CD8-positive, alpha-beta memory T cell (primary cell): ENCODE data around the gene SCNM1. TPM values are rescaled to one million over a fixed set of nuclear protein-coding genes. Genes with fewer than 3 reads are reported as not detected.

Experiments
- CTCF ChIA-PET: fragments of 350-600 bp; sonication (Branson Sonifier 250); formaldehyde crosslinking; loops from one replicate; lab custom pipeline; 2021; ENCODE audit warnings: antibody characterized with exemption; lab: Charles Lee
- POLR2A ChIA-PET: fragments of 350-600 bp; sonication (Branson Sonifier 250); formaldehyde crosslinking; loops from one replicate; lab custom pipeline; 2021; ENCODE audit warnings: antibody characterized with exemption; lab: Charles Lee
- DNase-seq, 5 donors: peaks; one replicate each; pipeline versions ENCODE4 v3.0.0 to v3.0.0-alpha.2; 2020 to 2022; ENCODE audit warnings: mixed read lengths in 1 of 5
- H3K27ac ChIP-seq: one replicate; pipeline ENCODE4 v1.7.0; 2013; ENCODE audit warnings: low read depth, mild to moderate bottlenecking, low read length, moderate library complexity
- H3K27me3 ChIP-seq: 2 replicates; pipeline ENCODE4 v1.7.0; 2013; ENCODE audit warnings: low read length, mild to moderate bottlenecking; ENCODE audit not compliant: insufficient read depth, poor library complexity, severe bottlenecking
- H3K36me3 ChIP-seq: 2 replicates; pipeline ENCODE4 v1.7.0; 2013; ENCODE audit warnings: mild to moderate bottlenecking, low read length, moderate library complexity; ENCODE audit not compliant: insufficient read depth
- H3K4me1 ChIP-seq: 2 replicates; pipeline ENCODE4 v1.7.0; 2013; ENCODE audit warnings: mild to moderate bottlenecking, low read length, moderate library complexity; ENCODE audit not compliant: insufficient read depth
- H3K4me3 ChIP-seq: 2 replicates; pipeline ENCODE4 v1.7.0; 2013; ENCODE audit warnings: mild to moderate bottlenecking, low read length
- H3K9me3 ChIP-seq: 2 replicates; pipeline ENCODE4 v1.7.0; 2013; ENCODE audit warnings: mild to moderate bottlenecking, low read length
- H3K27ac Mint-ChIP-seq, 8 donors: one replicate each; pipeline ENCODE4 v1.8.0; 2020 to 2021; ENCODE audit warnings: mixed read lengths in 8 of 8, mild to moderate bottlenecking in 6 of 8, inconsistent platforms in 3 of 8, moderate library complexity in 3 of 8
- H3K27me3 Mint-ChIP-seq, 2 donors: one replicate each; pipeline ENCODE4 v1.8.0; 2020 to 2021; ENCODE audit warnings: mixed read lengths in 2 of 2, mild to moderate bottlenecking in 1 of 2, moderate library complexity in 1 of 2
- H3K36me3 Mint-ChIP-seq, 3 donors: one replicate each; pipeline ENCODE4 v1.8.0; 2020 to 2021; ENCODE audit warnings: mixed read lengths in 3 of 3, inconsistent platforms in 1 of 3, mild to moderate bottlenecking in 1 of 3
- H3K4me1 Mint-ChIP-seq, 3 donors: one replicate each; pipeline ENCODE4 v1.8.0; 2020 to 2021; ENCODE audit warnings: mixed read lengths in 3 of 3, inconsistent platforms in 1 of 3, mild to moderate bottlenecking in 1 of 3
- H3K4me3 Mint-ChIP-seq, 7 donors: one replicate each; pipeline ENCODE4 v1.8.0; 2020 to 2021; ENCODE audit warnings: mixed read lengths in 7 of 7, mild to moderate bottlenecking in 6 of 7, moderate library complexity in 4 of 7, inconsistent platforms in 2 of 7
- H3K9me3 Mint-ChIP-seq, 5 donors: one replicate each; pipeline ENCODE4 v1.8.0; 2020 to 2022; ENCODE audit warnings: mixed read lengths in 5 of 5, mild to moderate bottlenecking in 3 of 5, moderate library complexity in 2 of 5, inconsistent platforms in 1 of 5
- polyA plus RNA-seq: library from polyadenylated mRNA; unstranded; fragments of 300-500 nt; fragmentation: Illumina TruSeq; gene quantifications from one replicate; pipeline ENCODE4 v1.2.3, GENCODE V29; 2021
- total RNA-seq, 2 experiments: library from RNA; stranded (reverse); gene quantifications; one replicate each; pipeline ENCODE4 v1.2.3, GENCODE V29; 2021

SCNM1 gene
- total and polyA plus RNA-seq, 3 experiments from 2014 or later = 58.4 to 90.9 (median 86.3) TPM

DNA sequence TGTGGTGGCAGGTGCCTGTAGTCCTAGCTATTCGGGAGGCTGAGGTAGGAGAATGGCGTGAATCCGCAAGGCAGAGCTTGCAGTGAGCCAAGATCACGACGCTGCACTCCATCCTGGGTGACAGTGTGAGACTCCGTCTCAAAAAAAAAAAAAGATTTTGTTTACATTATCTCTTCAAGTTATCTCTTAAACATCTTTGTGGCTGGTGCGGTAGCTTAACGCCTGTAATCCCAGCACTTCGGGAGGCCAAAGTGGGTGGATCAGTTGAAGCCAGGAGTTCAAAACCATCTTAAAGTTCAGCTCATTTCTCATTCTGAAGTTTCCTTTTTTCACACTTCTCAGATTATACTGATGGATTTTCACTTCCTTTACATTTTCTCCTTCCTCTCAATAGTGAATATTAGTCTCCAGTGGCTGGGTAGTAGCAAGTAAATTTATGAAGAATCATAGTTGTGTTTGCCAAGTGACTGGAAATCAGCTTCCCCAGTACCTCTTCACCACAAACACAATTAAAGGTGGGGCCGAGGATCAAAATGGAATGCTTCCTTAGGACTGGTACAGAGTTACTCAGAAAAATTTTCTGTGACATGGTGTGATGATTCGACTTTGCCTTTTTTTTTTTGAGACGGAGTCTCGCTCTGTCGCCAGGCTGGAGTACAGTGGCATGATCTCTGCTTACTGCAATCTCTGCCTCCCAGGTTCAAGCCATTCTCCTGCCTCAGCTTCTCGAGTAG is 46.2 kb downstream of the SCNM1 start:
- DNase-seq = no peak
- Mint-ChIP-seq H3K4me3 (peak overlapping the region in 4 of 7 donors; percentile 1 to 55 (median 26)), H3K27me3 (no peaks in the 10 kb centered on the region), H3K4me1 (peaks cover 26 to 34% (median 27%) of the 10 kb centered on the region in 3 donors), H3K27ac (peak overlapping the region in 5 of 8 donors; percentile 43 to 83 (median 65)), H3K36me3 (peaks cover 0 to 52% (median 5%) of the 10 kb centered on the region in 3 donors), H3K9me3 (no peaks in the 10 kb centered on the region)
- ChIA-PET CTCF (interaction anchor here (0.8 kb wide), 1 partner anchor 10 kb away, joined by 3 read pairs; no protein-coding TSS in a partner anchor), POLR2A (no interaction called here)
- Histone ChIP-seq H3K27ac (no peak overlapping the region), H3K4me3 (no peak overlapping the region), H3K9me3 (no peaks in the 10 kb centered on the region), H3K4me1 (no peaks in the 10 kb centered on the region), H3K36me3 (peaks cover 2% of the 10 kb centered on the region), H3K27me3 (no peaks in the 10 kb centered on the region)

- Mint-ChIP-seq H3K27me3 (no peaks in the 10 kb centered on the region), H3K9me3 (no peaks in the 10 kb centered on the region), H3K4me3 (no peak overlapping the region), H3K27ac (peak overlapping the region in 4 of 8 donors; percentile 1 to 76 (median 37)), H3K36me3 (peaks cover 0 to 50% (median 5%) of the 10 kb centered on the region in 3 donors), H3K4me1 (peaks cover 27 to 41% (median 29%) of the 10 kb centered on the region in 3 donors)
- Histone ChIP-seq H3K27ac (no peak overlapping the region), H3K4me1 (no peaks in the 10 kb centered on the region), H3K27me3 (no peaks in the 10 kb centered on the region), H3K36me3 (no peaks in the 10 kb centered on the region), H3K4me3 (no peak overlapping the region), H3K9me3 (no peaks in the 10 kb centered on the region)
- ChIA-PET CTCF (no interaction called here), POLR2A (no interaction called here)
- no peak for DNase-seq
These were observed 47.6 kb downstream of the SCNM1 start for GRCh38 chr1:151213560-151213959.

Other genes starting within 250 kb of the SCNM1 start
- 10 to 100 TPM; 45.4 to 47.5 TPM for gene SETDB1, start 239.8 kb upstream of the SCNM1 start, total RNA-seq
- 15.5 TPM for gene SETDB1, start 239.8 kb upstream of the SCNM1 start, polyA plus RNA-seq
- 100 to 1,000 TPM; 224 to 232 TPM for gene CERS2, start 191.3 kb upstream of the SCNM1 start, total RNA-seq
- 167 TPM for gene CERS2, start 191.3 kb upstream of the SCNM1 start, polyA plus RNA-seq
- not detected for gene ANXA9, start 183.9 kb upstream of the SCNM1 start, total RNA-seq
- not detected for gene ANXA9, start 183.9 kb upstream of the SCNM1 start, polyA plus RNA-seq
- gene MINDY1, start 159.2 kb upstream of the SCNM1 start, total RNA-seq = 1 to 10 TPM; 5.7 to 6.3 TPM
- 1.8 TPM for gene MINDY1, start 159.2 kb upstream of the SCNM1 start, polyA plus RNA-seq
- gene PRUNE1, start 157.7 kb upstream of the SCNM1 start, total RNA-seq = 10 to 100 TPM; 14.6 to 16.8 TPM
- 49.4 TPM for gene PRUNE1, start 157.7 kb upstream of the SCNM1 start, polyA plus RNA-seq
- 1 to 10 TPM in 1 of 2 experiments, under 1 TPM in 1; 0.75 to 1.3 TPM for gene BNIPL, start 129.6 kb upstream of the SCNM1 start, total RNA-seq
- 0.08 TPM for gene BNIPL, start 129.6 kb upstream of the SCNM1 start, polyA plus RNA-seq
- 1 to 10 TPM; 1.6 to 2.3 TPM for gene C1orf56, start 118.4 kb upstream of the SCNM1 start, total RNA-seq
- 2.7 TPM for gene C1orf56, start 118.4 kb upstream of the SCNM1 start, polyA plus RNA-seq
- 100 to 1,000 TPM; 201 to 213 TPM for gene CDC42SE1, start 106.5 kb upstream of the SCNM1 start, total RNA-seq
- 104 TPM for gene CDC42SE1, start 106.5 kb upstream of the SCNM1 start, polyA plus RNA-seq
- gene MLLT11, start 105.7 kb upstream of the SCNM1 start, total RNA-seq = 1 to 10 TPM; 3.3 to 3.9 TPM
- 4.7 TPM for gene MLLT11, start 105.7 kb upstream of the SCNM1 start, polyA plus RNA-seq
- 10 to 100 TPM; 19.2 to 19.4 TPM for gene GABPB2, start 95.4 kb upstream of the SCNM1 start, total RNA-seq
- gene GABPB2, start 95.4 kb upstream of the SCNM1 start, polyA plus RNA-seq = 16.0 TPM
- 1 to 10 TPM; 2.9 to 3.1 TPM for gene SEMA6C, start 19.5 kb upstream of the SCNM1 start, total RNA-seq
- 1.5 TPM for gene SEMA6C, start 19.5 kb upstream of the SCNM1 start, polyA plus RNA-seq
- 10 to 100 TPM; 24.6 to 25.5 TPM for gene TNFAIP8L2, start 9.5 kb upstream of the SCNM1 start, total RNA-seq
- 22.6 TPM for gene TNFAIP8L2, start 9.5 kb upstream of the SCNM1 start, polyA plus RNA-seq
- 1 to 10 TPM; 4.6 to 5.5 TPM for gene LYSMD1, start 242 bp upstream of the SCNM1 start, total RNA-seq
- 0.54 TPM for gene LYSMD1, start 242 bp upstream of the SCNM1 start, polyA plus RNA-seq
- 1 to 10 TPM; 2.4 to 3.7 TPM for gene TMOD4, start 9.8 kb downstream of the SCNM1 start, total RNA-seq
- gene TMOD4, start 9.8 kb downstream of the SCNM1 start, polyA plus RNA-seq = 1.0 TPM
- gene VPS72, start 24.1 kb downstream of the SCNM1 start, total RNA-seq = 10 to 100 TPM; 84.4 to 85.4 TPM
- 68.3 TPM for gene VPS72, start 24.1 kb downstream of the SCNM1 start, polyA plus RNA-seq
- gene PIP5K1A, start 32.4 kb downstream of the SCNM1 start, total RNA-seq = 10 to 100 TPM; 76.7 to 77.0 TPM
- gene PIP5K1A, start 32.4 kb downstream of the SCNM1 start, polyA plus RNA-seq = 13.0 TPM
- 100 to 1,000 TPM; 250 to 256 TPM for gene PSMD4, start 88.6 kb downstream of the SCNM1 start, total RNA-seq
- gene PSMD4, start 88.6 kb downstream of the SCNM1 start, polyA plus RNA-seq = 239 TPM
- gene ZNF687, start 116.2 kb downstream of the SCNM1 start, total RNA-seq = 10 to 100 TPM; 23.8 to 26.5 TPM
- 1.6 TPM for gene ZNF687, start 116.2 kb downstream of the SCNM1 start, polyA plus RNA-seq
- gene PI4KB, start 161.3 kb downstream of the SCNM1 start, total RNA-seq = 10 to 100 TPM; 59.9 to 65.5 TPM
- 67.5 TPM for gene PI4KB, start 161.3 kb downstream of the SCNM1 start, polyA plus RNA-seq
- 10 to 100 TPM; 77.2 to 77.4 TPM for gene RFX5, start 181.1 kb downstream of the SCNM1 start, total RNA-seq
- 38.0 TPM for gene RFX5, start 181.1 kb downstream of the SCNM1 start, polyA plus RNA-seq
- not detected for gene SELENBP1, start 206.6 kb downstream of the SCNM1 start, total RNA-seq
- not detected for gene SELENBP1, start 206.6 kb downstream of the SCNM1 start, polyA plus RNA-seq
- gene PSMB4, start 233.4 kb downstream of the SCNM1 start, total RNA-seq = 100 to 1,000 TPM; 479 to 492 TPM
- gene PSMB4, start 233.4 kb downstream of the SCNM1 start, polyA plus RNA-seq = 60.1 TPM